ENCODE results near the gene LHPP. TPM values are rescaled to one million over a fixed set of nuclear protein-coding genes. Genes with fewer than 3 reads are reported as not detected.

The LHPP gene
- total and polyA plus RNA-seq, 2 experiments from 2014 or later = 19.1 to 40.6 TPM

DNA sequence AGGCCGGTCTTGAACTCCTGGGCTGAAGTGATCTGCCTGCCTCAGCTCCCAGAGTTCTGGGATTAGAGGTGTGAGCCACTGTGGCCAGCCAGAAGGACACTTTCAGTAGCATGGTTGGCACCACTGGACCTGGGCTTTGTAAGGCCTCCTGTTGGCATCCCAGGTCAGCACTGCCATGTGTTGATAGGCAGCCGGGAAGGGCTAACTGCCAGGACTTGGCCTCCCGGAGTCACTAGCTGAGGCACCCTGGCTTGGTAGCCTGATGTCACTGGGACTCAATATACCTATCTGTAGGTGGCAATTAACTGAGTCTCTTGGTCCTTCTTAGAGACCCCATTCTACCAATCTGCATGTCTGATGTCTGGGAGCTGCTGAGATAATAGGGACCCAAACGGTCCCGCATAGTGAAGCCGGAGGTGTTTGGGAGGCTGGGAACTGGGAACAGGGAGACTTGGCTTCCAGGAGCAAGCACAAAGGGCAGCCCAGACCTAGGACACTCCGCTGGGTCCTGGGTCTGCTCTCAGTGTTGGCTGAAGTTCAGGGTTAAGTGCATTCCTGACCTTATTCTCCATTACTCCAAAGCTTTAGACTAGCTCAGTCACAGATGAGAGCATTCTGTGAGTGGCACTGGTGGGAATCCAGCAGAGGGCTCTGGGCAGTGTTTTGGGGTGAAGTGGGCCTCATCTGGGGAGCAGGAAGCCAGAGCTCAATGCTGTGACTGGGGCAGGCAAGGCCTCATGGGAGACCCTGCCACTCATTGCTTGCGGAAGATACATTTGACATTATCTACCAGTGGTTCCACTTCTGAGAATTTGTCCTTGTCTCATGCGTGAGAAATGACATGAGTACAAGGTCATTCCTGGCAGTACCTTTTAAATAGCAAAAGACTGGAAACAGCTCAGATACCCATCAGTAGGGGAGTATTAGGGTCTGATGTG, 2.7 kb downstream of the LHPP start:
- H3K27me3 ChIP-seq = no peaks in the 10 kb centered on the region
- H3K9me3 ChIP-seq (ENCODE audit: low read depth) = no peaks in the 10 kb centered on the region
- TF ChIP-seq, protein P1, sequence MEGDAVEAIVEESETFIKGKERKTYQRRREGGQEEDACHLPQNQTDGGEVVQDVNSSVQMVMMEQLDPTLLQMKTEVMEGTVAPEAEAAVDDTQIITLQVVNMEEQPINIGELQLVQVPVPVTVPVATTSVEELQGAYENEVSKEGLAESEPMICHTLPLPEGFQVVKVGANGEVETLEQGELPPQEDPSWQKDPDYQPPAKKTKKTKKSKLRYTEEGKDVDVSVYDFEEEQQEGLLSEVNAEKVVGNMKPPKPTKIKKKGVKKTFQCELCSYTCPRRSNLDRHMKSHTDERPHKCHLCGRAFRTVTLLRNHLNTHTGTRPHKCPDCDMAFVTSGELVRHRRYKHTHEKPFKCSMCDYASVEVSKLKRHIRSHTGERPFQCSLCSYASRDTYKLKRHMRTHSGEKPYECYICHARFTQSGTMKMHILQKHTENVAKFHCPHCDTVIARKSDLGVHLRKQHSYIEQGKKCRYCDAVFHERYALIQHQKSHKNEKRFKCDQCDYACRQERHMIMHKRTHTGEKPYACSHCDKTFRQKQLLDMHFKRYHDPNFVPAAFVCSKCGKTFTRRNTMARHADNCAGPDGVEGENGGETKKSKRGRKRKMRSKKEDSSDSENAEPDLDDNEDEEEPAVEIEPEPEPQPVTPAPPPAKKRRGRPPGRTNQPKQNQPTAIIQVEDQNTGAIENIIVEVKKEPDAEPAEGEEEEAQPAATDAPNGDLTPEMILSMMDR (IDR thresholded peaks at IDR 0.05; ENCODE audit: low read depth, low read length) = no peak
- H3K4me3 ChIP-seq = no peak overlapping the region
- peaks cover 25% of the 10 kb centered on the region for H3K4me1 ChIP-seq (ENCODE audit: low read depth)
- DNase-seq (ENCODE audit: low read depth in 1 of 2, low spot score in 1 of 2) = peak in 1 of 2 donors; percentile 46
- peak overlapping the region; percentile 77 for H3K27ac ChIP-seq
- H3K36me3 ChIP-seq = no peaks in the 10 kb centered on the region

DNA sequence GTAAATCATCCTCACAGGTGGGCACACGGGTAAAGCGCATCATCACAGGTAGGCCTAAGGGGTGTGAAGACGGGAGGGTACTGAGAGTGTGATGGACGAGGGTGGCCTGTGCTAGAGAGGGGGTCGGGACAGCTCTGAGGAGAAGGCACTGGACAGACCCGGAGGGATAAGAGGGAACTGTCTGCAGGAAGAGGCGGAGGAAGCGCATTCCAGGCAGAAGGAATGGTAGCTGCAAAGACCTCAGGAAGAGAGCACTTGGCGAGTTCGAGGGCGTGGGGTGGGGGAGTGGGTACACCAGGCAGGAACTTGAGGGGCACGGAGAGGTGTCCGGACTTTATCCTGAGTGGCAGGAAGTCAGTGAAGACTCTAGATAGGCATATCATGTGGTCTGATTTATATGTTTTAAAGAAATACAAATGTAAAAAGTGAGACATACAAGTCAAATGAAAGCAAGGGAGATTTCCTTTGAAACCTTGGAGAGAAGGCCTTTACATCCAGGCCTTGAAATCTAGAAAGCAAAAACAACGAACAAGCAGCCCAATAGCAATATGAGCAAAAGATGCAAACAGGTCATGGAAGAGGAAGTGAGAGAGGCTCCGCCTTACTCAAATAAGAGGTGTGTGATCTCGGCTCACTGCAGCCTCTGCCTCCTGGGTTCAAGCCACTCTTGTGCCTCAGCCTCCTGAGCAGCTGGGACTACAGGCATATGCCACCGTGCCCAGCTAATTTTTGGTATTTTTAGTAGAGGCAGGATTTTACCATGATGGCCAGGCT, 3.6 kb downstream of the LHPP start:
- H3K4me3 ChIP-seq = no peak overlapping the region
- DNase-seq (ENCODE audit: low read depth in 1 of 2, low spot score in 1 of 2) = no peak
- H3K36me3 ChIP-seq = no peaks in the 10 kb centered on the region
- H3K27me3 ChIP-seq = no peaks in the 10 kb centered on the region
- TF ChIP-seq, protein P1 (IDR thresholded peaks at IDR 0.05; ENCODE audit: low read depth, low read length) = no peak
- peak overlapping the region; percentile 77 for H3K27ac ChIP-seq
- peaks cover 25% of the 10 kb centered on the region for H3K4me1 ChIP-seq (ENCODE audit: low read depth)
- H3K9me3 ChIP-seq (ENCODE audit: low read depth) = no peaks in the 10 kb centered on the region

DNA sequence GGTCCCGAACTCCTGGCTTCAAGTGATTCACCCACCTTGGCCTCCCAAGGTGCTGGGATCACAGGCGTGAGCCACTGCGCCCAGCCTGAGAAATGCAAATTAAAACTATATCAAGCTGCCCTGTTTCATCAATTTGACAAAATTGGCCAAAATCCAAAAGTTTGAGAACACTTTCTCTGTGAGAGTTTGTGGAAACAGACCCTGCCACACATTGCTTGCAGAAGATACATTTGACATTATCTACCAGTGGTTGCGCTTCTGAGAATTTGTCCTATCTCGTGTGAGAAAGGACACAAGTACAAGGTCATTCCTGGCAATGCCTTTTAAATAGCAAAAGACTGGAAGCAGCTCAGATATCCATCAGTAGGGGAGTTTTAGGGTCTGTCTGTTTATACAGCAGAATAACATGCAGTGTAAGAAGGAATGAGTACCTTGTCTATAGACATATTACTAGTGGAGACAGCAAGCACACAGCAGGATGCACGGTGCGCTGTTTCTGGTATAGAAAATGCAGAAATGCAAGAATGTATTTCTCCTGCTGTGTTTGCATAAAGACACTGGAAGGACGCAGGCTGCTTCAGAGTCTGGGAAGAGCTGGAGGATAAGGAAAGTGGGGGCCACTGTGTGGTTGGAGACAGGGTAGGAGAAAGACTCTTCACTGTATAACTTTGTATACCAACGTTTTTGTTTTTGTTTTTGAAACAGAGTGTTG, 4.3 kb downstream of the LHPP start:
- DNase-seq (ENCODE audit: low read depth in 1 of 2, low spot score in 1 of 2) = no peak
- H3K27me3 ChIP-seq = no peaks in the 10 kb centered on the region
- H3K4me3 ChIP-seq = no peak overlapping the region
- no peaks in the 10 kb centered on the region for H3K36me3 ChIP-seq
- H3K9me3 ChIP-seq (ENCODE audit: low read depth) = no peaks in the 10 kb centered on the region
- TF ChIP-seq, protein P1 (IDR thresholded peaks at IDR 0.05; ENCODE audit: low read depth, low read length) = no peak
- H3K4me1 ChIP-seq (ENCODE audit: low read depth) = peaks cover 25% of the 10 kb centered on the region
- peak overlapping the region; percentile 0 for H3K27ac ChIP-seq

DNA sequence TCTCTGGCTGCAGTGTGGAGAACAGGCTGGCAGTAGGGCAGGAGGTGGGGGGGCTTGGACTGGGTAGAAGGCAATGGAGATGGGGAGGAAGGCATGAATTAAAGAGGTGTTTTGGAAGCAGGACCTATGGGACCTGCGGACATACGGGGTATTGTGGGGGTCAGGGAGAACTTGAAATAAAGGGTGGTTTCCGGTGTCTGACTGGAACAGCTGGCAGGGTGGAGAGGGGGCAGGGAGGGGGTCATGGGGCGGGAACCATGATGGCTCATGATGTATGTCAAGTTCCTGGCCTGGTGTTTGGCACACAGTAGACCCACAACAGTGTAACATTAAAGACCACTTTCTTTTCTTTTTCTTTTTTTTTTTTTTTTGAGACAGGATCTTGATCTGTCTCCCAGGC, 5.5 kb downstream of the LHPP start:
- TF ChIP-seq, protein P1 (IDR thresholded peaks at IDR 0.05; ENCODE audit: low read depth, low read length) = no peak
- H3K36me3 ChIP-seq = no peaks in the 10 kb centered on the region
- DNase-seq (ENCODE audit: low read depth in 1 of 2, low spot score in 1 of 2) = no peak
- H3K27me3 ChIP-seq = no peaks in the 10 kb centered on the region
- H3K27ac ChIP-seq = no peak overlapping the region
- no peaks in the 10 kb centered on the region for H3K9me3 ChIP-seq (ENCODE audit: low read depth)
- H3K4me3 ChIP-seq = no peak overlapping the region
- H3K4me1 ChIP-seq (ENCODE audit: low read depth) = peaks cover 25% of the 10 kb centered on the region

DNA sequence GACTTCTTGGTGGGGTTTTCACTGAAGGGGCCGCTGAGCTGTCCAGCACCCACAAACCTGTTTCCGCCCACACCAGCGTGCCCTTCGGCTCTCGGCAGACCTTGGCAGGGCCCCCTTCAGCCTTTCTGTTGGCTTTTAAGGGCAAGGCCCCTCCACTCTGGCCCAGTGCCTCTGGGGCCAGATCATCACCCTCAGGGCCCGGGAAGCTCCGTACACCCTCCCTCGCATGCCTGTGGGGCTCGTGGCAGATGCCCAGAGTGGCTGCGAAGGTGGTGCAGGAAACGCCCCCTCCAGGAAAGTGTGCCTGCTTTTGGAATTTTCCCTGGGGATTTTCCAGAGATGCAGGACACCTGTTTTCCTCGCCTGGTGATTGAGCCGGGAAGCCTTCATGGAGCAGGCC, 7.0 kb downstream of the LHPP start:
- TF ChIP-seq, protein P1 (IDR thresholded peaks at IDR 0.05; ENCODE audit: low read depth, low read length) = no peak
- DNase-seq (ENCODE audit: low read depth in 1 of 2, low spot score in 1 of 2) = no peak
- no peaks in the 10 kb centered on the region for H3K27me3 ChIP-seq
- no peaks in the 10 kb centered on the region for H3K9me3 ChIP-seq (ENCODE audit: low read depth)
- peaks cover 25% of the 10 kb centered on the region for H3K4me1 ChIP-seq (ENCODE audit: low read depth)
- no peak overlapping the region for H3K27ac ChIP-seq
- no peaks in the 10 kb centered on the region for H3K36me3 ChIP-seq
- H3K4me3 ChIP-seq = no peak overlapping the region
